Measurements from ENCODE around the gene SLC38A10.

- TF ChIP-seq CTCF (IDR thresholded peaks at IDR 0.05; ENCODE audit: low read depth, low read length, poor library complexity, severe bottlenecking): no peak
- TF ChIP-seq EZH2phosphoT487 (IDR thresholded peaks at IDR 0.05; ENCODE audit: borderline replicate concordance, low read length): no peak
Measured at GRCh38 chr17:81229666-81229920, 65.5 kb downstream of the SLC38A10 start.
